ENCODE data around the gene TF.
A peak's percentile ranks its signal among the peaks of the same experiment; 100 is the strongest.
"Not testable (repeated sequence)": the region's sequence is repeated elsewhere in the genome, so short reads cannot be mapped to it uniquely, and the experiment has no call there.

Gene TF

GRCh38 chr3:133767607-133768006 lies 21.4 kb downstream of the TF start:
- DNase-seq, result no peak

- no peak for DNase-seq
Observed at GRCh38 chr3:133769536-133769935, 23.3 kb downstream of the TF start.

- DNase-seq, result no peak
Observed at GRCh38 chr3:133773732-133774131, 27.5 kb downstream of the TF start.

- DNase-seq, result no peak
Observed at GRCh38 chr3:133775309-133775708, 29.1 kb downstream of the TF start.

DNA sequence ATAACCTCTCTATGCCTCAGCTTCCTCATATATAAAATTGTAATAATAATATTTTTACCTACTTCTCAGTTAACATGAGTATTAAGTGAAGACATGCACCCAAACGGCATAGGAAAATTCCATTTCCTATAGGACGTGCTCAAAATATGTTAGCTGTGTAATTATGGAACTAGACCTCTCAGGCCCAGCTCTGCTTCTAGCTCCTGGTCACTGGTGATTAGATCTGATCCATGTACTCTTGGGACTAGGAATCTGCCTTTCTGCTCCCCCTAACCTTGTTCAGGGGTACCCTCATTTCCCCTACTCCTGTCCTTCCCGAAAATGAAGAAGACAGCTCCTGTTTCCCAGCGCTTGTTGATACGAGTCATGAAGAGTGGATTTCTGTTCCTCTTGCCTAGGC lies 29.6 kb downstream of the TF start:
- no peak for DNase-seq

DNA sequence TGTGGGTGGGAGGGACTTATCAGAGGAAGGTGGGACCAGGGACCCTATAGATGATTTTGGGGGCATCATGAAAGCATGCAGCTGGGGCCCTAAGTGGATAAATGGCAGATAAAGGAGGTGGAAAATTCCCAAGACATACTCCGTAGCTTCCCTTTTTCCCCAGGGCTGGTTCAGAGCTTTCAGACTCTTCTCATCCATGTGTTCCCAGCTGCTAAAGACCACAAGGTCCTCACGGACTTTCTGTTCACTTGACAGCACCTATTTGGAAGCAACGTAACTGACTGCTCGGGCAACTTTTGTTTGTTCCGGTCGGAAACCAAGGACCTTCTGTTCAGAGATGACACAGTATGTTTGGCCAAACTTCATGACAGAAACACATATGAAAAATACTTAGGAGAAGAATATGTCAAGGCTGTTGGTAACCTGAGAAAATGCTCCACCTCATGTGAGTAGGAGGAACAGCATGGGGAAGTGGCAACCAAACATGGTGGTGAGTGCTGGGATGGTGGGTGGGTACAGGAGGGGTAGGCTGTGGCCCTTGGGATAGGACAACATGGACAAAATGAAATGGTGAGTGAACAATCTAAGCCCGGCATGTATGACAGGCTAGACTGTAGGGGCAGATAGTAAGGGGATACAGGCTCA lies 30.7 kb downstream of the TF start:
- no peak for DNase-seq

- no peak for DNase-seq
Observed at GRCh38 chr3:133777807-133778568, 31.8 kb downstream of the TF start.

- no peak for DNase-seq
Observed at GRCh38 chr3:133779626-133780203, 33.5 kb downstream of the TF start.

DNA sequence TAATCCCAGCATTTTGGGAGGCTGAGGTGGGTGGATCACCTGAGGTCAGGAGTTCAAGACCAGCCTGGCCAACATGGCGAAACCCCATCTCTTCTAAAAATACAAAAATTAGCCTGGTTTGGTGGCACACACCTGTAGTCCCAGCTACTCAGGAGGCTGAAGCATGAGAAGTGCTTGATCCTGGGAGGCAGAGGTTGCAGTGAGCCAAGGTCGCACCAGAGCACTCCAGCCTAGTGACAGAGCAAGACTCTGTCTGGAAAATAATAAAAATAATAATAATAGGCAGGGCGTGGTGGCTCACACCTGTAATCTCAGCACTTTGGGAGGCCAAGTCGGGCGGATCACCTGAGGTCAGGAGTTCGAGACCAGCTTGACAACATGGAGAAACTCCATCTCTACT lies 34.6 kb downstream of the TF start:
- DNase-seq, result not testable (repeated sequence)

DNA sequence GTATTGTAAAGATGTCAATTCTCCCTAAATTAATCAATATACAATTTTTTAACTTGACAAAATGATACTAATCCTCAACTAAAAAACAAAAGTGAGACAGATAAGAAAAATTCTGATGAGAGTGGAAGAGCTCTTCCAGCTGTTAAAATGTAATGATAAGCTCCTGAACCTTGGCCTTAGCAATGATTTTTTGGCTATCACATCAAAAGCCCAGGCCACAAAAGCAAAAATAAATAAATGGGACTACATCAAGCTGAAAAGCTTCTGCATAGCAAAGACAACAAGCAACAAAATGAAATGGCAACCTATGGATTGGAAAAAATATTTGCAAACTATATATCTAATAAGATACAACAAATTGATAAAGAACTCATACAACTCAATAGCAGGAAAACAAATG lies 35.4 kb downstream of the TF start:
- no peak for DNase-seq

DNA sequence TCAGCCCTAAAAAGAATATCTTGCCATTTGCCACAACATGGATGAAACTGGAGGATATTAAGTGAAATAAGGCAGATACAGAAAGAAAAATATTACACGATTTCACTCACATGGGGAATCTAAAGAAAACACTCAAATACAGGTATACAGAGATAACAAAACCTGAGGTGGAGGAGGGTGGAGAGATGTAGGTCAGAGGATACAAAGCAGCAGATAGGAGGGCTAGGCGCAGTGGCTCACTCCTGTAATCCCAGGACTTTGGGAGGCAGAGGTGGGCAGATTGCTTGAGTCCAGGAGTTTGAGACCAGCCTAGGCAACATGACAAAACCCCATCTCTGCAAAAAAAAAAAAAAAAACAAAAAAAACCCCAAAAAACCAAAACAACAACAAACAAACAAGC lies 36.3 kb downstream of the TF start:
- DNase-seq, result no peak

DNA sequence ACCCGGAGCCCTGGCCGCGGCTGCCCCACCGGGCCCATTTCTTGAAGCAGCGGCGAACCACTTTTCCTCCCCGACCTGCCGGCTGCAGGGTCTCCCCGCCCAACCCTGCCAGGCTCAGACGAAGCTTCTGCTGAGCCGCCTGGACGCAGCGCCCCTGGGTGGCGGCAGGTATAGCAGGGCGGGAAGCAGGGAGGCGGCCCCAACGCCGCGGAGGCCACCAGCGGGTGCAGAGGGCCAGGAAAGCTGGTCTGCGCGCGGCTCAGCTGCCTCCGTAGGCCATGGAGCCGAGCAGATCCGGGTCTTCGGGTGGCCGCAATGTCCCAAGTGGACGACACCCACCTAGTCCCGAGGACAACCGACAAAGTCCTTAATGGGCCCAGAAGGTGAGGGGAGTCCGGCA lies 37.6 kb downstream of the TF start:
- no peak for DNase-seq

DNA sequence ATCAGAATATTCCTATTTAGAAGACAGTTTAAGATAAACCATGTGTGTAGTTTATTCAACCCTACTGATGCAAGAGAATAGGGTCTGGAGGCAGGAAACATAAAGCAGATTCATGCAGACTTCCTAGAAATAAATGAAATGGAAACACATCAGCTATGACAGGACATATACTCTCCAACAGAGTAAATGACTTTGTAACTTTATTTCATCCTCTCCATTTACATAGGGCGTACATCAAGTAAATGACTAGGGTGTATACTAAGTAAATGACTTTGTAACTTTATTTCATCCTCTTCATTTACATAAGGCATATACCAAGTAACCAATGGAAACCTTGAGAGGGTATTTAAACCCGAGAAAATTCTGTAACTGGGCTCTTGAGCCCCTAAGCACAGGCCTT lies 41.8 kb downstream of the TF start:
- no peak for DNase-seq

- no peak for DNase-seq
Observed at GRCh38 chr3:133792171-133792763, 46.1 kb downstream of the TF start.

GRCh38 chr3:133797396-133798105 lies 51.4 kb downstream of the TF start:
- DNase-seq, result no peak

DNA sequence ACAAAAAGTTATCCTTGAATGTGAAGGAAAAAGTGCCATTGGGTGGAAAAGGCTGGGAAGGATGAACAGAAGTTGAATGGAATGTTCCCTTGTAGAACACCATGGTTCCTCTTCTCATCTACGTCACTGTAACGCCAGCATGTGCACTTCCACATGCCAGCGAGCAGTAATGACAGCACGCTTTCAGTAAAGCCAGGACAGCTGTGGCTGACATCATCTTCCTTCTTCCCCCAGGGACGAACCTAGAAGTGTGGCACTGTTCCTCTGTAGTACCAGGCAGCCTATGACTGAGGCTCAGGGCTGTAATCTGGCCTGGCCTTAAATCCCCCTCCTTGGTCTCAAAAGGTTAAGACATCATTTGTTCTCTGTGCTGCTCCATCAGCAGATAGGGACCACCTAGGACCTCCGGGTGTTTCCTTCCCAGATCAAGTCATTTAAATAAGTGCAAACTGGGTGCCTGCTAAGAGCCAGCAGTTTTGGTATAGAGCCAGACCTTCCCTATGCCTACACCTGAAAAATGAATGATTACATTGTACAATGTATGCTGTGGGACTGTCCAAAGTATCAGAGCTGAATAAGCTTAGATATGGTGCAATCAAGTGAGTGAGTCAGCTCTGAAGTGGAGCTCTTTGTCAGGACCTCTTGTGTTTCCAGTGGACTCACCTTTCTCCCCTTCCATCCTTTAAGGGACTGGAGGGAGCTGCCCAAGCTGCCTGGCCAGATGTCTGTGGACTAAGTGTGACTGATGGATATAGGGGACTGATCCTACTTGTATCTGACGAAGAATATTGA lies 53.8 kb downstream of the TF start:
- DNase-seq, result no peak

DNA sequence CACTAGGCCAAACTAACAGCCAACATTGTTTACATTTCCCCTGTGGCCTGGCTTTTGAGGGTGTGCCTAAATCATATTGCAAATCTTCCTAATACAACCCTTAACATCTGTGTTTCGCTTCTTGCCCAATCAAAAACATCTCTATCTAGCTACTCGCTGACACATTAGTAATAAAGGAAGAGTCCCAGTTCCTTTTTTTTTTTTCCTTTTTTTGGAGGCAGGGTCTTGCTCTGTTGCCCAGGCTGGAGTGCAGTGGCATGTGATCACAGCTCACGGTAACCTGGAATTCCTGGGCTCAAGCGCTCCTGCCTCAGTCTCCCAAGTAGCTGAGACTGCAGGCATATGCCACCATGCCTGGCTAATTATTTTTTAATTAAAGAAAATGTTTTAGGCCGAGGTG lies 57.3 kb downstream of the TF start:
- no peak for DNase-seq

GRCh38 chr3:133804896-133805295 lies 58.7 kb downstream of the TF start:
- DNase-seq, result no peak

DNA sequence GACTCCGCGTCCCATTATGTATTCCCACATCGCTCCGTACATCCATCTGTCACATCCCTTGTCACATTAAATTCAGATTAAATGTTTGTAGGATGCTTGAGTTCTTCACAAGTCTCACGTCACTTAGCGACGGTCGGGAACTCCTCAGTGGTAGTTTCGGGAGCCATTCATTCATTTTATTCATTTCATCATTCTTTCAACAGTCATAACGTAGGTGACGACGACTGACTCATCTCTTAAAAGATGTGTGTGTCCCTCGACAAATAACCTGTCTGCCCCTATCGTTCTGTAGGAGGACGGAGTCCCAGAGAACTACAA lies 59.1 kb downstream of the TF start:
- no peak for DNase-seq

DNA sequence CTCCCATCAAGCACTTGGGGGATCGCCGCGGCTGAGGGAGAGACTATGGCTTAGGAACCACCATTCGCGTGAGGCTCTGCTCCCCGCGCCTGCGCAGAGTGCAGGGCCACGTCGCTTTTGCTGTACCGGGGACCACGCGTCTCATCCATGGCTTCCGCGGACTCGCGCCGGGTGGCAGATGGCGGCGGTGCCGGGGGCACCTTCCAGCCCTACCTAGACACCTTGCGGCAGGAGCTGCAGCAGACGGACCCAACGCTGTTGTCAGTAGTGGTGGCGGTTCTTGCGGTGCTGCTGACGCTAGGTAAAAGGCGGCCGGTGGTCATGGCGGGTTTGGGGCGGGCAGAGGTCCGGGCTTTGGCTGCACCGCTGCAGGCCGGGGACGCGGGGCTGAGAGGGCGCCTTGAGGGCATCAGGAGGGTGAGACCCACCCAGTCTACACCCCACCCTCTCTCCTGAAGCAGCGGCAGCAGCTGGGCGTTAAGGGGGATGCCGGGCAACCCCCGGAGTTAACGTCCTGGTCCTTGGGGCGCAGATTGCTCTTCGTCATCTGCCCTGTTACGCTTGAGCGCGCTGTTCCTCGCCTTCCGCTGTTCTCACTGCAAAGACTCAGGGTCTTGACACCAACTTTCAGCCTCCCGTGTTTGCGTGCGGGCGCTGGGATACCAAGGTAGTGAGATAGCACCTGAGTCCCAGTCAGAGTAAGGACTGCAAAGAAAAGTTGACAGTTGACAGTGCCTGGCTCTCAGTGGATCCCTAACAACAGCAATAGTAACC lies 59.7 kb downstream of the TF start, which contains the start of gene SRPRB:
SRPRB (plus strand) TSS at position 114 of the 774 bp plus-strand sequence; CDS start at position 148, 34 bp downstream.
- peak; percentile 95 for DNase-seq

GRCh38 chr3:133812872-133813271 lies 66.7 kb downstream of the TF start:
- no peak for DNase-seq

- no peak for DNase-seq
Observed at GRCh38 chr3:133815386-133815785, 69.2 kb downstream of the TF start.

All from NCI-H1092 (cell line).